Chondrocyte (in vitro differentiated cells): ENCODE measurements around the gene MCOLN1. TPM values are rescaled to one million over a fixed set of nuclear protein-coding genes. Genes with fewer than 3 reads are reported as not detected.

Experiments
- DNase-seq: peaks from one replicate; pipeline ENCODE4 v3.0.0; 2021; ENCODE audit warnings: mixed read lengths, low spot score
- H3K27ac Mint-ChIP-seq: one replicate; pipeline ENCODE4 v1.8.0; 2021; ENCODE audit warnings: mild to moderate bottlenecking, moderate library complexity, mixed read lengths; ENCODE audit not compliant: unreplicated experiment
- H3K27me3 Mint-ChIP-seq: 2 replicates; pipeline ENCODE4 v1.8.0; 2021; ENCODE audit warnings: low read depth, mixed read lengths
- H3K36me3 Mint-ChIP-seq: 2 replicates; pipeline ENCODE4 v1.8.0; 2021; ENCODE audit warnings: low read depth, mixed read lengths
- H3K4me1 Mint-ChIP-seq: 2 replicates; pipeline ENCODE4 v1.8.0; 2021; ENCODE audit warnings: low read depth, mild to moderate bottlenecking, mixed read lengths
- H3K4me3 Mint-ChIP-seq: one replicate; pipeline ENCODE4 v1.8.0; 2021; ENCODE audit warnings: mild to moderate bottlenecking, moderate library complexity, mixed read lengths; ENCODE audit not compliant: unreplicated experiment
- H3K9me3 Mint-ChIP-seq: 2 replicates; pipeline ENCODE4 v1.8.0; 2021; ENCODE audit warnings: low read depth, mixed read lengths
- CTCF ChIP-seq: fragments of 200-600 bp; sonication (generic); IDR thresholded peaks from 2 replicates; pipeline ENCODE4 v1.5.0; 2021; ENCODE audit warnings: antibody characterized with exemption, mild to moderate bottlenecking, moderate library complexity
- total RNA-seq: library from RNA; stranded (reverse); gene quantifications from 3 replicates; pipeline ENCODE4 v1.2.1, GENCODE V29; 2021

Gene MCOLN1
- total RNA-seq, 1 donor from 2014 or later: 27.9 TPM

- Mint-ChIP-seq H3K36me3 (peaks cover 21% of the 10 kb centered on the region), H3K27me3 (no peaks in the 10 kb centered on the region), H3K27ac (no peak overlapping the region), H3K4me1 (no peaks in the 10 kb centered on the region), H3K9me3 (no peaks in the 10 kb centered on the region), H3K4me3 (no peak overlapping the region)
- no peak for TF ChIP-seq CTCF
- DNase-seq: no peak
These were observed 30.4 kb downstream of the MCOLN1 start for GRCh38 chr19:7552781-7553180.

GRCh38 chr19:7554565-7554964 is 32.1 kb downstream of the MCOLN1 start:
- H3K27me3 Mint-ChIP-seq: no peaks in the 10 kb centered on the region
- peaks cover 33% of the 10 kb centered on the region for H3K36me3 Mint-ChIP-seq
- no peak for TF ChIP-seq CTCF
- no peaks in the 10 kb centered on the region for H3K9me3 Mint-ChIP-seq
- H3K4me3 Mint-ChIP-seq: no peak overlapping the region
- H3K27ac Mint-ChIP-seq: no peak overlapping the region
- DNase-seq: no peak
- H3K4me1 Mint-ChIP-seq: no peaks in the 10 kb centered on the region

- no peaks in the 10 kb centered on the region for H3K9me3 Mint-ChIP-seq
- H3K4me3 Mint-ChIP-seq: no peak overlapping the region
- no peak for DNase-seq
- peaks cover 33% of the 10 kb centered on the region for H3K36me3 Mint-ChIP-seq
- H3K4me1 Mint-ChIP-seq: no peaks in the 10 kb centered on the region
- H3K27me3 Mint-ChIP-seq: no peaks in the 10 kb centered on the region
- TF ChIP-seq CTCF: no peak
- no peak overlapping the region for H3K27ac Mint-ChIP-seq
These were observed 32.8 kb downstream of the MCOLN1 start for GRCh38 chr19:7554990-7555864.

GRCh38 chr19:7556696-7557315 is 34.4 kb downstream of the MCOLN1 start:
- no peak for TF ChIP-seq CTCF
- no peaks in the 10 kb centered on the region for H3K9me3 Mint-ChIP-seq
- DNase-seq: no peak
- H3K36me3 Mint-ChIP-seq: peaks cover 37% of the 10 kb centered on the region
- no peaks in the 10 kb centered on the region for H3K27me3 Mint-ChIP-seq
- no peak overlapping the region for H3K4me3 Mint-ChIP-seq
- no peaks in the 10 kb centered on the region for H3K4me1 Mint-ChIP-seq
- H3K27ac Mint-ChIP-seq: no peak overlapping the region

GRCh38 chr19:7558667-7559066 is 36.2 kb downstream of the MCOLN1 start:
- H3K4me1 Mint-ChIP-seq: no peaks in the 10 kb centered on the region
- no peak for TF ChIP-seq CTCF
- H3K4me3 Mint-ChIP-seq: no peak overlapping the region
- no peaks in the 10 kb centered on the region for H3K9me3 Mint-ChIP-seq
- H3K27ac Mint-ChIP-seq: no peak overlapping the region
- DNase-seq: no peak
- peaks cover 38% of the 10 kb centered on the region for H3K36me3 Mint-ChIP-seq
- H3K27me3 Mint-ChIP-seq: no peaks in the 10 kb centered on the region
